UCSD-AML1 (cell line): ENCODE measurements around the gene MALL.
"Not testable (repeated sequence)": the region's sequence is repeated elsewhere in the genome, so short reads cannot be mapped to it uniquely, and the experiment has no call there.

Source experiments
- DNase-seq: peaks from one replicate; lab custom pipeline; 2025; ENCODE audit not compliant: unreplicated experiment; lab: John Stamatoyannopoulos, UW

The MALL gene

DNA sequence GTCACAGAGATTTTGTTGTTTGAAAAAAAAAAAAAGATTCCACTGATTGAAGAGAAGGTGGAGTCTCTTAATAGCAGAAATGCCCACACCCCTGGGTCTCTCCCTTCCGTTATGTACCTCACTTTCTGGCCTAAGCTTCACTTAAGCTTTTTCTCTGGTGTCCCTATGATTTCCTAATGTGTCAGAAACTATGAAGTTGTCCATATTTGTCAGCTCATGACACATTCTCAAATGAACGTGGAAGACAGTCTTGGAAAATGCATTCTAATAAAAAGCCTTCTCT, 5.4 kb upstream of the MALL start:
- no peak for DNase-seq

DNA sequence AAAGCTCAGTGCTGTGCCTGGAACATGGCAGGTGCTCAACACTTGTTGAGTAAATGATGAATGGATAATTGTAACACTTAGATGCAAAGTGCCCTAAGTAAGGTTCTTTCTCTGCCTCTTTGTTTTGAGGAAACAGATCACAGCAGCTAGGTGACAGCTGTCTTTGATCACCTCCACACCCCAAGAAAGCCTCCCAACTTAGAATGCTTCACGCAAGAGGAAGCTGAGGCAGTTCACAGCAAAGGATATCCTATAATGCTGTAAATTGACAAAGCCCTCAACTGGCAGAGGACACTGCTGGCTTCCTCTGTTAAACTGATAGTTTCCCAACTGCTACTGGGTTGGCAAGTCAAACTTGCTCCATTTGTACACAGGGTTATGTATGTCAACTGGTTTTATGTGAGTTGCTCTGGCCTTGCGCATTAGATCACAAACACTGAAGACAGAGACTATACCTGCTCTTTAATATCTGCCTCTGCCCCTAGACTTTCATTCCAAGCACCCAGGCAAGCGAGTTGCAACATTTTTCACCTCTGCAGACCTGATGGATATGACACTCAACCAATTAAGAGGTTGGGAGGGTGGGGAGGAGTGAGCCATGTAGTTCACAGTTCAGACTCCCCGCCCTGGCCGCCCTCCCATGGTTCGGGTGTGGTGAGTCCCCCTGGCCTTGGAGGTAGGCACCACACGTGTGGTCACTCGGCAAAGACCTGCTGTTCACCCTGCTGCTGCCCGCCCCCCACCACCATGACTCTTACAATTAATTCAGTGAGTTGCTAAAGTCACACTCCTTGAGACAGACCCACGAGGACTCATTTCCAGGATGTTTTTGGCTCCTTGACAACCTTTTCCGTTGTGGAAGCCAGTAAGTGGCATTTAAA, 4.8 kb upstream of the MALL start:
- no peak for DNase-seq

DNA sequence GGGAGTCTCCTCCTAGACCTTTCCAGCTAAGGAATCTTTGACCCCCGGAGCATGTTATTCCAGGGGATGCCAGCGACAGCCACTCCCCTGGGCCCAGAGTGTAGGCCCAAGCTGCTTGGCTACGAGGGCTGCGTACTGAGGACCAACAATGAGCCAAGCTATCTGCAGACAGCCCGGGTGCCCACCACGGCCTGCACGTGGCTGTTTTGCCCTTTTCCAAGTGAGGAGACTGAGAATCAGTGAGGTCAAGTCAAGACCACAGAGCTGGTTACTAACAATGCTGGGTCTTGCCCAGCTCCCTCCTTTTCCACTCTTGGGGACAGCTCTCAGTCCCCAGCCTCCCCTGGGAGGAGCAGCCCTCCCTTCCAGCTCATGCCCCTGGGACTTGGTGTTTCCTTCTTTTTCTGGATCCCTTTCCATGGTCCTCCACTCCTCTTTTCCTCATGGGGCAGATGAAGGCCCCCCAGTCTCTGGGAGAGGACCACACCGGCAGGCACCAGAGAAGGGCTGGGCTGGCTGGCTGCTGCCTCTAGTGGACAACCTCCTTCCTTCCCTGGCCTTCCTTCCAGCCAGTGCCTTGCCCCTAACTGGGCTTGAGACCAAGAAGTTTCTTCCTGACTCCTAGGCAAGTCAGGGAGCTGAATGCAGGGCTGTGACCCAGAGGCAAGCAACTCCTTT, 550 bp upstream of the MALL start:
- DNase-seq, result no peak

DNA sequence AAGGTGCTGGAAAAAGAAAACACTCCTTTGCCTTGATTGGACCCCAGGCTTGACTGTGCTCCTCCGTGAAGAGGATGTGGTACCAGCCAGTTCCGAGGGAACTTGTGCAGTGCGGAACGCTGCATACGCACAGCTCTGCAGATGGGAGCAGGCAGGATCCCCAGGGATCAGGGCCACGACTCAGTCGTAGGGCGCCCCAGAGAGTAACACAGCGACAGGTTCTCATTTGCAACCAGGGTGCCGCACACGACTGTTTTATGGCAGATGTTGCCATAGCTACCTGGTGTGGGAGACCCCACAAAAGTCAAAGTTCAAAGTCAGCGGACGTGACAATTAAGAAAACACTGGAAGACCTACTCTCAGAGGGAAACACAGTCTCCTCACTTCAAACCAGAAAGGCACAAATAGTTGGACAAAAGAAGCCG, 779 bp downstream of the MALL start:
- DNase-seq, result no peak

DNA sequence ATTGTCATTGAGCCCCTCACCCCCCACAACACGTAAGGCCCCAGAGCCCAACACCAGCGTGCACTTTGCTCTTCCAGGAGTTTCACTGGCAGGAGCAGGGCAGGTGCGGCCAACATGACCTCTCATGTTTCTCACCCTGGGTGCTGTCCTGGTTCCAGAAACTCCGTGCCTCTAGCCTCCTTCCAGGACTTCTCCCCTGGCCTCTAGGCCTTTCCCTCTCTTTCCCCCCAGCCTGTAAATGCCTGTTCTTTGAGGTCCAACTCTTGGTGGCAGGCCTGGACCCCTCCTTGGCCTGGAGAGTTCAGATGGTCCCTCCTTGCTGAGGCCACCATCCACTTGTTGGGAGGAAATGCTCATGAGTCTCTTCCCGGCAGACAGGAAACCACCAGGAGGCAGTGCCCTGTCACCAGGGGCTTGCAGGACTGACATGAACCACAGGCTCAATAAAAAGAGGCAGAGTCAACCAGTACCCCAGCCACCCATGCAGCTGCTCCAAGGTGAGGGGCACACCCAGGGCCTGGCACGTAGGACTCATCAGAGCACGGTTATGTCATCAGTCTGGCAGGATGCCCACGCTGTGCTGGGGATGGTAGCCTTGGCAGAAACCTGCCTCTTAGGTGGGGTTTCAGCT, 1.5 kb downstream of the MALL start:
- peak; percentile 56 for DNase-seq

DNA sequence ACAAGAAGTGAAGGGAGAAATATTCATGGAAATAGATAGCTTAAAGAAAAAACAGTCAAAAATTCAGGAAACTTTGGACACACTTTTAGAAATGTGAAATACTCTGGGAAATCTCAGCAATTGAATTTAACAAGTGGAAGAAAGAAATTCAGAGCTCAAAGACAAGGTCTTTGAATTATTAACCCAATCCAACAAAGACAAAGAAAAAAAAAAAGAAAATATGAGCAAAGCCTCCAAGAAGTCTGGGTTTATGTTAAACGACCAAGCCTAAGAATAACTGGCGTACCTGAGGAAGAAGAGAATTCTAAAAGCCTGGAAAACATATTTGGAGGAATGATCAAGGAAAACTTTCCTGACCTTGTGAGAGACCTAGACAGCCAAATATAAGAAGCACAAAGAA, 7.3 kb downstream of the MALL start:
- DNase-seq, result not testable (repeated sequence)

DNA sequence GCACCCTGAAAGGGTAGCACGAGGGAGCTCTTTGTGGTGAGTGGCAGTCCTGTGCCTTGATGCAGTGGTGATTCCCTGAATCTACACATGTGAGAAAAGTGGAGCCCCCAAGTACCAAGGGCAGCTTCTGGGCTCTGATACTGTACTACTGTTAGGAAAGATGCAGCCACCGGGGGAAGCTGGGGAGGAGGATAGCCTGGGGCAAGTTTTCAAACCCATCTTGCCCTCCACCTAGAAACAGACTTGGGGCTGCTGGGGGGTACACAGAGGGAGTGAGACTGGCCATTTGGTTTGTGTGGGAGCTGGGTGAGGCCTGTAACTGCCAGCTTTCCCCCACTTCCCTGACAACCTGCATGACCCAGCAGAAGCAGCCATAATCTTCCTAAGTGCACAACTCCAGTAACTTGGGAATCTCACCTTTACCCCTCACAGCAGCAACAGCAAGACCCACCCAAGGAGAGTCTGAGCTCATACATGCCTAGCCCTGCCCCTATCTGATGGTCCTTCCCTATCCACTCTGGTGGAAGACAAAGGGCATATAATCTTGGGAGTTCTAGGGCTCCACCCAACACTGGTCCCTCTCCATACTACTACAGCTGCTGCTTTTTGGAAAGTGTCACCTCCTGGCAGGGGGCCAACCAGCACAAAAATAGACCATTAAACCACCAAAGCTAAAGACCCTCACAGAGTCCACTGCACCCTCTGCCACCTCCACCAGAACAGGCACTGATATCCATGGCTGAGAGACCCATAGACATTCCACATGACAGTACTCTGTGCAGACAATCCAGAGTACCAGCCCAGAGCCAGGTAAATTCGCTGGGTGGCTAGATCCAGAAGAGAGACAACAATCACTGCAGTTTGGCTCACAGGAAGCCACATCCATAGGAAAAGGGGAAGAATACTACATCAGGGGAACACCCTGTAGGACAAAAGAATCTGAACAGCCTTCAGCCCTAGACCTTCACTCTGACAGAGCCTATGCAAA, 8.2 kb downstream of the MALL start:
- no peak for DNase-seq

DNA sequence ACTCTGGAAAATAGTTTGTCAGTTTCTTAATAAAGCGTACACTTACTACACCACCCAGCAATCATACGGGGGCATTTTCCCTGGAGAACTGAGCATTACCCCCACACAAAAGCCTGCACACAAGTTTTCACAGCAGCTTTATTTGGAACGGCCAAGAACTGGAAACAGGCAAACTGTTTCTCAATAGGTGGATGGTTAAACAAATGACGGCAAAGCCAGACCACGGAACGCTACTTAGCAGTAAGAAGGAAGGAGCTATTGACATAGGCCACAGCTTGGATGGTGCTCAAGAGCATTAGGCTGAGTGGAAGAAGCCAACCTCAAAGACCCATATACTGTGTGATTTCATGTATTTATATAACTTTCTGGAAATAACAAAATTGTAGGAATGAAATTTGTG, 9.0 kb downstream of the MALL start:
- no peak for DNase-seq

DNA sequence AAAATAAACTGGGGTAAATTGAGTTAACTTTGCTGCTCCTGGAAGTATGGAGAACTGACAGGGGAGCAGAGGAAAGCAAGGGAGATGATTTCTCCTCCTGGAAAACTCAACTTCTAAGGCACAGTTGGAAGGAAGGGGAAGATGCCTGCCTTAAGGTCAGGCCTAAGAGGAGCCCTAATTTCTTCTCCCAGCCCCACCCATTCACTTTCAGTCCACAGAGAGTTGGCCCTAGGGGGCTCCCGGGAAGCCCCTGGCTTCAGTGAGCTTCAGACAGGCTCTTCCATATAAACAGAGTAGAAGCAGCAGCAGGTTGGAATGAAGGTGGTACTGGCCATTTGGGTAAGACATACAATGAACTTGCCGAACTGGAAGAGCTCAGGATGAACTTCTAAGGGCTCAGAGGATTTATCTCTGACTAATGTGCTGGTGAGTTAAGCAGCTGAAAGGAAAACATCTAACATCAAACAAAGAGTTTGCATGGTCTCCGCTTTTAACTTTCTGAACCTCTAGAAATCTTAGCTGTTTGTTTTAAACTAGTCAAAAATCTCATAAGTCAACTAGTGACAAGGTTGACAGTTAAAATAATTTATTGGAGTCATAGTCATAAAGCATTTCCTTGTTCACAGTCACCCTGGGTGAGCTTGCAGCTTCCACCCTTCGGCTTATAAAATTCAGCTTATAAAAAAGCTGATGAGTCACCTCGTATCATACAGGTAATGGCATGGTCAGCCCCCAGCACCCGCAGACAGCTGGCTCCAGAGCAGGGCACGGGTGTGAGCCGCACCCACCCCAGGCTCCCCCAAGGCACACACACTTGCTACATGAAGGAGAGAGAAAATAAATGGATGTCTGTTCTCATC, 9.8 kb downstream of the MALL start:
- DNase-seq, result no peak

DNA sequence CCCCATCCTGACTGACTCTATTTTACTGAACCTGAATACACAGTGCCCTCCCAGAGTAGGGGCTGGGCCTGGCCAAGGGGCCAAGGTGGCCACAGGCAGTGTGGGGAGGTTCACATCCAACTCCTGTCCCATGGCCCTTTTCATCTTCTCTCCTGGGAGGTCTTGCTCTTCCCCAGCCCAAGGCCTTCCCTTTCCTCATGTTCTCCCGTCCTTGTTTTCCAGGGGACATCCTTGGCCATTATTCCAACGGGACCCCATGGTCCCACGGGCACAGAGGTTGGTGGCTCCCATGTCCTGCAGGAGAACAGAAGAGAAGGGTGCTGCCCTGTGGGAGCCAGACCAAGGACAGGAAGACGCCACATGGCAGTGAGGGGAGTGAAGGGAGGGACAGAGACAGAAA, 10.4 kb downstream of the MALL start:
- DNase-seq, result no peak

DNA sequence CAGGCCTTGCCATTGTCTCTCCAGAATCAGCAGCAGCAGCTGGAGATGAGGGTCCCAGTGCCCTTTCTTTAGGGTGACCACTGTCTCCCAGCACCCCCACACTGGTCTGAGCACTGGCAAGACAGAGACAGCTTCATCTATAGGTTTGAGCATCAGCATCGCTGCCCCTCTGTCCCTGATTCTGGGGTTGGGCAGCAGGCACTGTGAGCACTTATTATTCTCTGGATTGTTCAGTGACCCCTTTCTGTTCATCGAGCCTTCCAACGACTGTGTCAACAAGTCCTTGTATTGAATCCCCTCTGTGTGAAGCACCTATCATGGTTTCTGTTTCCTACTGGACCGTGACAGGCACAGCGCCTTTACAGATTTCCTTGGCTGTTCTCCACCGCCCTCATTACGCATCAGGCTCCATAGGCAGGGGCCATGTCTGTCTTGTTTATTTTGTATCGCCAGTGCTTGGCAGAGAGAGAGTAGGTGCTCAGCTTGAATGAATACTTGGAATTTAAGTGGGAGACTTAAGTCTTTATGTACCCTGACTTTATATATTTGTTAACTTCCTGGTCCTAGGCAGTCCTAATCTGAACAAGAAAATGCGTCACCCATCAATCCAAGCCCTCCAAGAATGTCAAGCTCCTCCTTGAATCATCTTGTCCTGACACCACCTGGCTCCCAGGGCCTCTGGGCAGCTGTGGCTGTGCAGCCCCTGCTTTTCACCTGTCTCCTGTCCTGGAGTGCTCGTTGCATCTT, 11.4 kb downstream of the MALL start:
- no peak for DNase-seq

DNA sequence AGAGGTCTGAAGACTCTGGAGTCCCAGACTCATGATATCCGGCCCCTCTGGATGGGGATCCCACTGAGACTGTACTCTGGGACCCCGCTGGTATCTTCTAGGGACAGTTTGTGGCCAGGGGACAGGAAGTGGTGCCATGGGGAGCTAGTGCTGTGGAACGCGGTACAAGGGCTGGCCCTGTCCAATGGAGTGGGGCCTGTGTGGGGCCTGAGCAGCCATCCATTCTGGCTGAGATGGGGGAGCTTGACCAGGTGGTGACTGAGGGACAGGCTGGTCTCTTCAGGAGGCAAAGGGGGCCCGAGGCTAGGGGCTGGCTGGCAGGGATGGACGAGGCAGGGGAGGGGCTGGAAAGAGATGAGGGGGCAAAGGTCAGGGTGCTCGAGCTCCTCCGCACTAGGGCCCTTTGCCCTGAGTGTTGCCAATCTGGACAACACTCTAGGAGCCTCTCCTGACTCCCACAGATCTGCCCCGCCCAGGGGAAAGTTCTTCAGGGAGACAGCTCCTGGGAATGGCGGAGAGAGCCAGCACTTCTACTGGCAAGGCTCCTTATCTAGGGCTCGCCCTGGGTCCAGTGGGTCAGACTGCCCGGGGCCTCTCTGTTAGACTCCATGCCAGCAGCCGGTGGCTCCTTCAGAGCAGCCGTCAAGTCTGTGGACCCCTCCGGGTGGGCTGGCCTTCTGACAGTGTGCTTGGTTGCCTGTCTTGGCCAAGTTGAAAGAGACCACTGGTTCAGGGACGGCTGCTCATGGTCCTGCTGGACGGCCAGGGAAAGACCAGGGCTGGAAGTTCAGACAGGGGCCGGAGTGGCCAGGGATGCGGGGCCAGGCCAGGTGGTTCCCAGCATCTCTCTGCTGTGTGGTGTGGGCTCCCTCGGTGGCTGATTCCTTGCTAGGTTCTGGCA, 12.3 kb downstream of the MALL start:
- no peak for DNase-seq

DNA sequence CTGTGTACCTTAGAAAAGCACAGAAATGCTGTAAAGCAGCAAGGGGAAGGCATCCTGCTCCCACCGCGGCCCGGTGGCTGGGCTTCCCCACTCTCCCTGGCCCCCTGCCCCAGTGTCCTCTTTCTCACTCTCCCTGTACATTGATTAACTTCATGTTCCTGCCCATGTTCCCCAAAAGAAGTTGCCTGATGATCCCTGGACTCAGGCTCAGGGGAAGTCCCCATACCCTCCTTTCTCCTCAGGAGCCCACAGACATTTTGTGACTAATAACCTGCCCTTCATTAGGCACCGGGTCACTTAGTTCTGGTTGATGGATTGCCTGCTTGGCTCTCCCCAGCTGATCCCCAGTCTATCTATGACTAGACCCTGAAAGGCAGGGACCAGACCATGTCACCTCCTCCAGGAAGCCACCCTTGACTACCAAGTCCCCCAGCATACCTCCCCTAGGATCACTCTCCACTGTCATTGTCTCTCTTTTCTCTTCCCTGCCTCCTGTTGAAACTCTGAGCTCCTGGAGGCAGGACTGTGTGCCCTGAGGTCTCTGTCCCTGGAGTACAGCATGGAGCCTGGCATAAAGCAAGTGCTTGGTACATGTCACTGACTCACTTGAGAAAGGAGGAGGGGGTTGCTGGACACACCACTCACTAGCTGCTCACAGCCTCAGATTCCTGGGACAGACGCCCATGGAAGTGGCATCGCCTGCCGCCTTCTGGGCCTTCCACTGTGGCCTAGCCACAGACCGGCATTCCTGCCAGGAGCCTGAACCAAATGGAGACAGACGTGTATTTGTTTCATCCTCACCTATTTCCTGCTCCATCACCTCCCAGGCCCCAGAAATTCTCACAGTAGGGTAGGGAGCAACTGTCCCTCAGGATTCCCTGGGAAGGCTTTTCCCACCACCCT, 13.5 kb downstream of the MALL start:
- no peak for DNase-seq

DNA sequence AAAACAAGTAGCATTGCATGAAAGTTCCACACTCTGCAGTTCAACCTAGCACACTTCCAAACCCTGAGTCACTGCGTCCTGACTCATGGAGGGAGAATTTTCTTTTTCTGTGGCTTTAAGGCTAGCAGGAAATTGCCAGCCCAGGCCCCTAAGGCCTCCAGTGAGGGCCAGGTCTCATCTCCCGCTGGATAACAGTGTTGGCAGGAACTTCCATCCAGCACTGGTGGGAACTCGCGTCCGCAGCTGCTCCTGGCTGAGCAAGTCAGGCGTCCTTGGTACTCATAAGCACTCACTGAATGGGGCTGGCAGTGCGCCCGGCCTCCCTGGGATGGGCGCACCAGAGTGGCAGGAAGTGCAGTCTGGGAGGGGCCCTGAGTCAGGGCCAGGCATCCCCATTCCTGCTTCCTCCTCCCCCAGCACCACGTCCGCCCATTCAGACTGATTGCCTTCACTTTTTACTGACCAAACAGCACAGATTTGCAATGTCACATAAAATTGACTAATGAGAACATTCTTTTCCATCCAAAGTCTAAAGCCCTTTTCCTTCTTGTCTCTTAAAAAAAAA, 14.3 kb downstream of the MALL start:
- DNase-seq, result peak; percentile 78

DNA sequence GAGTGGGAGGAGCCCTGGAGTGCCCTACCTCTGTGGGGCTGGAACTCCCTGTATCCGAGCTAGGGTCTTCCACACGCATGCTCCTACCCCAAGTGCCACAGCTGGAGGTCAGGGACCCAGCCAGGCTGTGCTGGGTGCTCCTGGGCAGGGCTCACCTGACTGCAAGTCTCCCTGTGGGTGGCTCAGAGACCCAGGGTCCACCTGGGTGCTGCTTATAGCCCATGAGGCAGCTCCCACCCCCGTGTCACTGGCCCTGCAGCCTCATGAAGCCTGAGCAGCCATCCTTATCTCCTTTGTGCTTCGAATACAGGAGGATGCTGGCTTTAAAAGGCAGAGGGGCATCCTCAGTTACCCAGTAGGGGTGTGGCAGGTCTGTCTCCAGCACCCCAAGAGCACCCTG, 14.7 kb downstream of the MALL start:
- DNase-seq, result not testable (repeated sequence)

DNA sequence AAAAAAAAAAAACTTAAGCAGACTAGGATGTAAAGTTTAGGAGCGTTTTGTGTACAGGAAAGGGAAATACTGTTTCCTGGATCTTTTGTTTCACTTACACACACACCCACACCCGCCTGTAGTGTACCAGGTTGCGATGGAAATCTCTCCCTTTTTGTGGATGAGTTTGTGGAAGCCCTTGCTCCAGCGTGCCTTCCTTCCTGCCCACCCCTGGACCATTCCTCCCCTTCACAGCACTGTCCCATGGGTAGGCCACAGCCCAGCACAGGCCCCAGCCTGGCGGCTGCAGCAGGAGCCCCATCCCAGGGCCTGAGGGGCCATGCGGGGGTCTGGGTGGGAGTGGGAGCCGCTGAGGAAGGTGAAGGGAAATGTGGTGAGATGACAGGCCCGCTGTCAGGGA, 15.1 kb downstream of the MALL start:
- no peak for DNase-seq
